ENCODE data around the gene SHCBP1L. TPM values are rescaled to one million over a fixed set of nuclear protein-coding genes. Genes with fewer than 3 reads are reported as not detected.

SHCBP1L gene
- total RNA-seq, 1 donor from 2014 or later: 0.17 TPM

DNA sequence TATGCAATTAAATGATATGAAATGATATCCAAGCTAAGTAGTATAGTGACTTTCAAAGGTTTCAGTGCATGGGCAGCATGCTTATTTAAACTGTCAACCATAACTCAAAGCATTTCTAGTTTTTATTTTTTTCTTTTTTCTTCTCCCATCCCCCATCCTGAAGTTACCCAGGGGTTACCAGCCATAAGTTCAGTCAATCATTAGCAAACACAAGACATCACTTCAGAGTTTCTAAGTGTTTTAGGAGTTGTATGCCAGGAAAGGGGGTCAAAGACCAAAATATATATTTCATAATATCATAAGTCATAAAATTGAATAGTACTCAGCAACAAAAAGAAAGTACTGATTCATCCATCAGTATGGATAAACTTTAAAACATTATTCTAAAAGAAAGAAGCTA, 85.1 kb downstream of the SHCBP1L start:
- TF ChIP-seq, protein P1, sequence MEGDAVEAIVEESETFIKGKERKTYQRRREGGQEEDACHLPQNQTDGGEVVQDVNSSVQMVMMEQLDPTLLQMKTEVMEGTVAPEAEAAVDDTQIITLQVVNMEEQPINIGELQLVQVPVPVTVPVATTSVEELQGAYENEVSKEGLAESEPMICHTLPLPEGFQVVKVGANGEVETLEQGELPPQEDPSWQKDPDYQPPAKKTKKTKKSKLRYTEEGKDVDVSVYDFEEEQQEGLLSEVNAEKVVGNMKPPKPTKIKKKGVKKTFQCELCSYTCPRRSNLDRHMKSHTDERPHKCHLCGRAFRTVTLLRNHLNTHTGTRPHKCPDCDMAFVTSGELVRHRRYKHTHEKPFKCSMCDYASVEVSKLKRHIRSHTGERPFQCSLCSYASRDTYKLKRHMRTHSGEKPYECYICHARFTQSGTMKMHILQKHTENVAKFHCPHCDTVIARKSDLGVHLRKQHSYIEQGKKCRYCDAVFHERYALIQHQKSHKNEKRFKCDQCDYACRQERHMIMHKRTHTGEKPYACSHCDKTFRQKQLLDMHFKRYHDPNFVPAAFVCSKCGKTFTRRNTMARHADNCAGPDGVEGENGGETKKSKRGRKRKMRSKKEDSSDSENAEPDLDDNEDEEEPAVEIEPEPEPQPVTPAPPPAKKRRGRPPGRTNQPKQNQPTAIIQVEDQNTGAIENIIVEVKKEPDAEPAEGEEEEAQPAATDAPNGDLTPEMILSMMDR (conservative IDR thresholded peaks at IDR 0.05; ENCODE audit: low read depth, low read length): no peak
- no peak overlapping the region for H3K4me3 ChIP-seq (ENCODE audit: low read depth, low read length)
- no peak for DNase-seq (ENCODE audit: low read depth)

DNA sequence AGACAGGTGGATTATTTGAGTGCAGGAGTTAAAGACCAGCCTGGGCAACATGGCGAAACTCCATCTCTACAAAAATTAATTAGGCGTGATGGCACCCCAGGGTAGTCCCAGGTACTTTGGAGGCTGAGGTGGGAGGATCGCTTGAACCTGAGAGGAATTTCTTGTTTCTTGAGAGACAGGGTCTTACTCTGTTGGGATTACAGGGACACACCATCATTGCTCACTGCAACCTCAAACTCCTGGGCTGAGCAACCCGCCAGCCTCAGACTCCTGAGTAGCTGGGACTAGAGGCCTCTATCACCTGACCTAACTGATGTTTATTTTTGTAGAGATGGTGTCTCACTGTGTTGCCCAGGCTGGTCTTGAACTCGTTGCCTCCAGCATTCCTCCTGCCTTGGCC, 89.0 kb downstream of the SHCBP1L start:
- H3K4me3 ChIP-seq (ENCODE audit: low read depth, low read length): no peak overlapping the region
- no peak for DNase-seq (ENCODE audit: low read depth)
- TF ChIP-seq, protein P1 (conservative IDR thresholded peaks at IDR 0.05; ENCODE audit: low read depth, low read length): no peak

DNA sequence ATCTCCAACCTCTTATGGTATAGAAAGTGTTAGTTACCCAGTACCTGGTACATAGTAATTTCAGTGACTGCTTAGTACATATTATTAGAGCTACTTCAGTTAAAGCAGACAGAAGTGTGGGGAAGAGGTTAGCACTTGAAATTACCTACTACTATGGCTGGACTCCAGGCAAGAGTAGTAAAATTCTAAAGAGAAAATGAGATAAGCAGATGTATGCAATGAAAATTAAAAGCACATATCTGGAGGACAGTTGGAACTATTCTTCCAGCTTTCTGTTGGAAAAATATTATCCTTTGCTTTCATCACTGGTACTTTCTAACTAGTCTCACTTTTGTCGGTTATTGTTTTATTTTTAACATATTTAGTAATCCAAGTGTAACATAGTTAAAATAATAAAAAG, 90.1 kb downstream of the SHCBP1L start:
- no peak for DNase-seq (ENCODE audit: low read depth)
- no peak overlapping the region for H3K4me3 ChIP-seq (ENCODE audit: low read depth, low read length)
- TF ChIP-seq, protein P1 (conservative IDR thresholded peaks at IDR 0.05; ENCODE audit: low read depth, low read length): no peak

DNA sequence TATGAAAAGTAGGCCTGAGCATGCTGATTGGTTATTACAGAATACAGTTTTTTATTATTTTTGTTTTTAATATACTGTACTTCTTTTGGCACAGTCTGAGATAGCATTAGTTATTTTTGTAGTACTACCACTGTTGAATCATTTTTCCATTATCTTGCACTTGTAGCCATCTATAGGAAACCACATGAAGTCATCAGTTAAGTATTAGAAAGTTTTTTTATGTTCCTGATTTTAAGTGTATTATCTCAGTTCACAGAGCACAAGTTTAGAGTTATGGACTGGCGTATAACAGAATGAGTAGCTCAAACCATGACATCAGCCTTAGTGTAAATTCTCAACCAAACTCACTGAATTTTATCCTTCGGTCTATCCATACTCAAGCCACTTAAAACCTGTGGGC, 91.0 kb downstream of the SHCBP1L start:
- TF ChIP-seq, protein P1 (conservative IDR thresholded peaks at IDR 0.05; ENCODE audit: low read depth, low read length): no peak
- no peak for DNase-seq (ENCODE audit: low read depth)
- no peak overlapping the region for H3K4me3 ChIP-seq (ENCODE audit: low read depth, low read length)

DNA sequence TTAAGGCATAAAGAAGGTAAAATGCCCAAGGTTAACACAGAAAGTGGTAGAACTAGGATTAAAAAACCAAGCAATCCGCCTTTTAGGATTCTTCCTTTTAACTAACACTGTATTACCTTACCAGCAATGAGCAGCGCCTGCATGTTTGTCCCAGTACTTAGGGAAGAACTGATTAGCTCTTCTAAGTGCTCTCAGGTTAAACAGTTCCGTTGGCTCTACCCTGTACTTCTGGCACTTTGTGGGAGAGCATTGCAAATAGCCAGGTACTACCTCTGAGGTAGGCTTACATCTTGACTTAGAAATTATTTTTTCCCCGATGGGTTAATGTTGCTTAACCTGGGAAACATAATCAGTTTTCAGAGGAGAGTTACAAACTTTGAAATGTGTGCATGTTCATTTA, 92.3 kb downstream of the SHCBP1L start:
- DNase-seq (ENCODE audit: low read depth): no peak
- TF ChIP-seq, protein P1 (conservative IDR thresholded peaks at IDR 0.05; ENCODE audit: low read depth, low read length): no peak
- no peak overlapping the region for H3K4me3 ChIP-seq (ENCODE audit: low read depth, low read length)

DNA sequence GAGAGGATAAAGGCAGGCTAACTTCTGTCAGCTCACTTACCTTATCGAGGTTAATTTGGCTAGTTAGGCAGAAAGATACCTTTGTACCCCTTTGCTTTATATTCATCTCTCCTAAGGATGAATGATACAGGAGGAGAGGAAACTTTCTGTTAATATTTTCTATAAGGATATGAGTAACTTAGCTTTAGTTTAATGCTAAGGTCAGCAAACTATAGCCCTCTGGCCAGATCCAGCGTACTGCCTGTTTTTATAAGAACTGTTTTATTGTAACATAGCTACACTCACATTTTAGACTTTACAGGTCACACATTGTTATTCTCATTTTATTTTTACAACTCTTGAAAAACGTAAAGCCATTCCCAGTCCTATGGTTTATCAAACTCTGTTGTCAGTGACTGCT, 95.8 kb downstream of the SHCBP1L start:
- TF ChIP-seq, protein P1 (conservative IDR thresholded peaks at IDR 0.05; ENCODE audit: low read depth, low read length): no peak
- no peak for DNase-seq (ENCODE audit: low read depth)
- H3K4me3 ChIP-seq (ENCODE audit: low read depth, low read length): no peak overlapping the region

DNA sequence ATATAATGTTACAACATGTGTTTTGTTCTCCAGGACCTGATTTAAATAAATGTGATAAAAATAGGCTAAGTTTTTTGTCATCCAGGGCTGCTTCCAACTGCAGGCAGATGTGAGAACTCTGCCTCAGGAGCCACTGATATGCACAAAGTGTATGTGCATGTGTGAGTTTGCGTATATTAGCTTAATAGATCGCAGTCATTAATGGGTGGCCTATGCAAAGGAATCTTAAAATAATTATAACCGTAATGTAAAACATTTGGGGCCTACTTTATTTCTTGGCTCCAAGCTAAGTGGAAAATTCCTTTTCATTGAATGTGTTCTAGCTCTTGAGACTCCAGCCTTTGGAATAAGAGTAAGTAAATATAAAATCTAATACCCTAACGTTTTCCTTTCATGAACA, 97.1 kb downstream of the SHCBP1L start:
- TF ChIP-seq, protein P1 (conservative IDR thresholded peaks at IDR 0.05; ENCODE audit: low read depth, low read length): no peak
- H3K4me3 ChIP-seq (ENCODE audit: low read depth, low read length): no peak overlapping the region
- no peak for DNase-seq (ENCODE audit: low read depth)

Data from epithelial cell of proximal tubule (primary cell).